AG20443 (cell line): Measurements from ENCODE around the gene LGALS9C.
"Not testable (repeated sequence)": the region's sequence is repeated elsewhere in the genome, so short reads cannot be mapped to it uniquely, and the experiment has no call there.

Source experiments
- DNase-seq: peaks from one replicate; pipeline ENCODE4 v3.0.0; 2012; ENCODE audit warnings: low spot score, mixed read lengths

Gene LGALS9C

GRCh38 chr17:18530405-18530804 is 53.8 kb downstream of the LGALS9C start:
- DNase-seq, result not testable (repeated sequence)

DNA sequence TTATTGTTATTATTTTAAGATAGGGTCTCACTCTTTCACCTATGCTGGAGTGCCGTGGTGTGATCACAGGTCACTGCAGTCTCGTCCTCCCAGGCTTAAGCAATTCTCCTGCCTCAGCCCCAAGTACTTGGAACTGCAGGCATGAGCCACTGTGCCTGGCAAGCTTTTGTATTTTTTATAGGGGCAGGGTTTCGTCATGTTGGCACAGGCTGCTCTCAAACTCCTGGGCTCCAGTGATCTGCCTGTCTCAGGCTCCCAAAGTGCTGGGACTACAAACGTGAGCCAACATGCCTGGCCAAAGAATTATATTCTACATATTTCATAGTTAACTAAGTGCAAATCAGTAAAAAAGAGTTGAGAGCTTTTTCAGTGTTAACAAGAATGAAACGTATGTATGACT is 65.6 kb downstream of the LGALS9C start:
- DNase-seq, result not testable (repeated sequence)

- not testable (repeated sequence) for DNase-seq
Observed at GRCh38 chr17:18542907-18543306, 66.3 kb downstream of the LGALS9C start.
